ENCODE measurements around the gene IGFBP1.

The IGFBP1 gene

DNA sequence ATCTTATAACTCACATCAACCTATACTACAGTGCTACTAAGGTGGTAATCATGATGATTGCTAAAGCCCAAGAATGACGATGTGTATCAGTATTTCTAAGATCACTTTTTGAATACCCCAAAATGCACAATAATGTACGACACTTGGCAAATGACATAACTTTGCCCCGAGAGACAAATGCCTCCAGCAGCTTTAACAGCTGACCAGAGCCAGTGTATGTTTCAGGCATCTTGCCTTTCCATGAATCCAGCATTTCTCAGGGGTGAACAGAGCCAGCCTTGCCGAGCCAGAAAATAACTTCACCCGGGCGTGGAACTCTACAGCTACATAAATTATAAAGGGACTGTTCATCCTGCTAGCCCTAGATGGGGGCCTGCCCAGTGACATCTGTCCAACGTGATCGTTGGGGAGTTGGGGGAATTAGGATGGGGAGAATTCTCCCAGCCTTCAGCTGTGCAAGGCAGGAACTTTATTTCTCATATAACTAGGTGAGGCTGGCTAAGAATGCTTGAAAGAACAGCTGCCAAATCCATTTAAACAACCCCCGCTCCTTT, 31.0 kb downstream of the IGFBP1 start:
- peaks cover 41 to 42% of the 10 kb centered on the region in 2 donors for H3K27me3 ChIP-seq (ENCODE audit: control insufficient read depth in 1 of 2, insufficient read depth in 2 of 2, low read length in 2 of 2)

DNA sequence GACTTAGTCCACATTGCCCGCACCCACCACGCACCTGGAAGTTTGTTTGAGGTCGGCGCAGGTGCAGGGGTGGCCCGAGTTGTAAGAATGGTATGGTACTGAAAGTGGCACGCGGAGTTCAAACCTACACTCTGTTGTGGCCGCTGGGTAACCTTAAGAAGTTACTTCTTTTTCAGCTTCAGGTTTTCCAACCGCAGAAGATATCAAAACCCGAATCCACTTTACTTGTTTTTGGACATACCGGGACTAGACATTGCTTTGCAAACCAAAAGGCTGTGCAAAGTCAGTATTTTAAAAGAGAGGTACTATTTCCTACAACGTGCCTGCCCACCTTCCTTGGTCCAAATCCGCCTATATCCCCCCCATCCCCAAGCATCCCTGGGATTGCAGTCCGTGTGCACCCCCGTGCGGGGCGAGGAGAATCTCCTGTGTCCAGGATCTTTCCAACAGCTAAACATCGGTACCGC, 31.7 kb downstream of the IGFBP1 start:
- H3K4me1 ChIP-seq (ENCODE audit: control insufficient read depth in 1 of 2, insufficient read depth in 2 of 2, low read length in 2 of 2), result peaks cover 13 to 26% of the 10 kb centered on the region in 2 donors
- peaks cover 42 to 45% of the 10 kb centered on the region in 2 donors for H3K27me3 ChIP-seq (ENCODE audit: control insufficient read depth in 1 of 2, insufficient read depth in 2 of 2, low read length in 2 of 2)
- H3K27ac ChIP-seq (ENCODE audit: low read depth, low read length), result no peak overlapping the region
- peak overlapping the region; percentile 59 to 61 for H3K4me3 ChIP-seq (ENCODE audit: low read depth in 1 of 2, low read length in 2 of 2)
- H3K9me3 ChIP-seq (ENCODE audit: control insufficient read depth in 1 of 2, low read length in 2 of 2), result no peaks in the 10 kb centered on the region
- H3K36me3 ChIP-seq (ENCODE audit: control insufficient read depth in 1 of 2, insufficient read depth in 2 of 2, low read length in 2 of 2), result peaks cover 0 to 5% of the 10 kb centered on the region in 2 donors
- peak overlapping the region in 1 of 2 donors; percentile 11 for H3K9ac ChIP-seq (ENCODE audit: low read depth in 1 of 2, low read length in 2 of 2)

More for the DNA sequence above, 31.0 kb downstream of the IGFBP1 start:
- no peaks in the 10 kb centered on the region for H3K9me3 ChIP-seq (ENCODE audit: control insufficient read depth in 1 of 2, low read length in 2 of 2)
- peaks cover 0 to 9% of the 10 kb centered on the region in 2 donors for H3K36me3 ChIP-seq (ENCODE audit: control insufficient read depth in 1 of 2, insufficient read depth in 2 of 2, low read length in 2 of 2)
- peaks cover 13 to 26% of the 10 kb centered on the region in 2 donors for H3K4me1 ChIP-seq (ENCODE audit: control insufficient read depth in 1 of 2, insufficient read depth in 2 of 2, low read length in 2 of 2)
- peak overlapping the region; percentile 59 to 61 for H3K4me3 ChIP-seq (ENCODE audit: low read depth in 1 of 2, low read length in 2 of 2)
- H3K27ac ChIP-seq (ENCODE audit: low read depth, low read length), result no peak overlapping the region
- peak overlapping the region in 1 of 2 donors; percentile 11 for H3K9ac ChIP-seq (ENCODE audit: low read depth in 1 of 2, low read length in 2 of 2)

DNA sequence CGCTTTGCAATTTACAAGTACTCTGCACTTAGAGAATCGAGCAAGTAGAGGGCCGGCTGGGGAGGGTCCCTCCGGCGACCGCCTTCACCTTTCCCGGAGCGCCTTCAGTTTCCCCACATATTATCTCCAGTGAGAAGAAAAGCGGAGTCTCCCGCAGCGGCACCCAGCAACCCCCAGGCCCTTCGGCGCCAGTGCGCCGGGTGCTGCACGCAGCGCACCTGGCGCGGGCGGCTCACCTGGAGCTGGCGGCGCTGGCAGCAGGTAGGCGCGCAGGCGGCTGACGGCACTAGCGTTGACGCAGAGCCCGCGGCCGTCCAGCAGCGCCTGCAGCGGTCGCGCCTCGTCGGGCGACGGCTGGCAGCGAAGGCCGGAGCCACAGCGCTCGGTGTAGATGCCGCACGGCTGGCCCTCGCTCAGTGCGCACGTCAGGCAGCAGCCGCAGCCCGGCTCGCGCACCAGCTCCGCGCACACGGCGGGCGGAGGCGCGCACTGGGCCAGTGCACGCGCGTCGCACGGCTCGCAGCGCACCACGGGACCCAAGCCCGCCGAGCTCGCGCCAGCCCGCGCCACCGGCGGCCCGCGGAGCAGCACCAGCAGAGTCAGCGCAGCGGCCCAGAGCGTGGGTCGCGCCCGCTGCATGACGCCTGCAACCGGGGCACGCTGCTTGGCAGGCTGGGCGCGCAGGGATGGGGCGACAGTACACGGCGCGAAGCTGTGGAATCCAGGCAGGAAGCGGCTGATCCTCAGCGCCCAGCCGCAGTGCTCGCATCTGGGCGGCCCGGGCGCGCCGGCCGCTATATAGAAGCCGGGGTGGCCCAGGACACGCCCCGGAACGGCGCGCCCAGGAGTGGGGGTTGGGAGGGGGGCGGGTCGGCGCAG, 32.5 kb downstream of the IGFBP1 start, which contains the start of gene IGFBP3:
Gene IGFBP3, minus strand, starts transcription at position 771 of the 879 bp plus-strand sequence. Its CDS starts 132 bp downstream, at position 639.
- Histone ChIP-seq H3K36me3 (ENCODE audit: control insufficient read depth in 1 of 2, insufficient read depth in 2 of 2, low read length in 2 of 2) (no peaks in the 10 kb centered on the region), H3K9ac (ENCODE audit: low read depth in 1 of 2, low read length in 2 of 2) (no peak within 1 kb of the TSS), H3K27me3 (ENCODE audit: control insufficient read depth in 1 of 2, insufficient read depth in 2 of 2, low read length in 2 of 2) (peaks cover 42 to 45% of the 10 kb centered on the region in 2 donors), H3K4me3 (ENCODE audit: low read depth in 1 of 2, low read length in 2 of 2) (peak within 1 kb of the TSS; percentile 59 to 61), H3K9me3 (ENCODE audit: control insufficient read depth in 1 of 2, low read length in 2 of 2) (no peaks in the 10 kb centered on the region), H3K27ac (ENCODE audit: low read depth, low read length) (no peak within 1 kb of the TSS), H3K4me1 (ENCODE audit: control insufficient read depth in 1 of 2, insufficient read depth in 2 of 2, low read length in 2 of 2) (peaks cover 13 to 26% of the 10 kb centered on the region in 2 donors)

DNA sequence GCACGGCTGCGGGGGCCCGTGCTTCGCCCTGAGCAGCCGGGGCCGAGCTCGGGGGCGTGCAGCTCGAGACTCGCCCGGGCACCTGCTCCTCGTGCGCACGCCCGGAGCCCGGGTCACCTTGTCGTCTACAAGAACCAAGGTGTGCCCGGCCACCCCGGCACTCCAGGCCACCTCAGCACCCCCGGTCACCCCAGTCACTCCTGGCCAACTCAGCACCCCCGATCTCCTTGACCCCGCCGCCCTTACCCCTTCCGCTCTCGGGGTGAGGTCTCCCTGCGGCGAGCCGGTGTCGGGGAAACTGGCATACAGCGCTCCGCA, 33.1 kb downstream of the IGFBP1 start:
- Histone ChIP-seq H3K4me3 (ENCODE audit: low read depth in 1 of 2, low read length in 2 of 2) (peak overlapping the region; percentile 49 to 61), H3K36me3 (ENCODE audit: control insufficient read depth in 1 of 2, insufficient read depth in 2 of 2, low read length in 2 of 2) (no peaks in the 10 kb centered on the region), H3K9ac (ENCODE audit: low read depth in 1 of 2, low read length in 2 of 2) (no peak overlapping the region), H3K27ac (ENCODE audit: low read depth, low read length) (no peak overlapping the region), H3K9me3 (ENCODE audit: control insufficient read depth in 1 of 2, low read length in 2 of 2) (no peaks in the 10 kb centered on the region), H3K27me3 (ENCODE audit: control insufficient read depth in 1 of 2, insufficient read depth in 2 of 2, low read length in 2 of 2) (peaks cover 42 to 45% of the 10 kb centered on the region in 2 donors), H3K4me1 (ENCODE audit: control insufficient read depth in 1 of 2, insufficient read depth in 2 of 2, low read length in 2 of 2) (peaks cover 13 to 26% of the 10 kb centered on the region in 2 donors)

DNA sequence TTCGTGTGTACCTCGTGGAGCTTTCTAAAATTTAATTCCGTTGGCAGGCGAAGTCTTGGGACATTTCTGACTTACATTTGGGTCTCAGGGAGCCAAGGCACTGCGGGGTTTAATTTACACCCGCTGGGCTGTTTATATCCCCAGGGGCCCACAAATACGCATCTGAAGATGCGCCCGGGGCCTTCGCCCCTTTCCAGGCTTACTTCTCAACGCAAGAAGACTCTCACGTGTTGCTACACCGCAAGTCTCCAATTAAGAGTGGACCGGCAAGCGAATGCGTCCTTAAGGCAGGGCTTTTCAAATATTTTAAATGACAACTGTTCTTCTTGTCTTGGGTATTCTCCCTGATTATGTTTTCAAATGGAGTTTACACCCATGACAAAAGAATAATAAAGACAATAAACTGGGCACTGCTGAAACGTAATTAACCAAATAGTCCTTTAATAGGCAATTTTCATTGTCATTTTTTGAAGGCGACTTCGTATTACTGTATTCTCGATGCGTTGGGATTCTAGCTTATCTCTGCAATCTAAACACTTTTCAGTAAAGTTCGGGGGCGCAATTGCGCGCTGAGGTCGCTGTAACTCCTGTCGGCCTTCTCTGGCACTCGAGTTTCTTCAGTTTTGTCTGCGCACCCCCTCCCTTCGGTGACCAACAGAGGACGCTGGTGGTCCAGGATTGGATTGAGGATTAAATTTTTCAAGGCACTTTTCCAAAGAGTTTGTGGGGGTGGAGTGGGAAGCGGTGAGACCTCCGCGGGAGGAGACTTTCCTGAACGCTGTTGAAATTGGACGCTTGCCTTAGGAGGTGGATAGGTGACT, 33.6 kb downstream of the IGFBP1 start:
- Histone ChIP-seq H3K27me3 (ENCODE audit: control insufficient read depth in 1 of 2, insufficient read depth in 2 of 2, low read length in 2 of 2) (peaks cover 42 to 45% of the 10 kb centered on the region in 2 donors), H3K9ac (ENCODE audit: low read depth in 1 of 2, low read length in 2 of 2) (no peak overlapping the region), H3K36me3 (ENCODE audit: control insufficient read depth in 1 of 2, insufficient read depth in 2 of 2, low read length in 2 of 2) (no peaks in the 10 kb centered on the region), H3K4me3 (ENCODE audit: low read depth in 1 of 2, low read length in 2 of 2) (peak overlapping the region; percentile 49 to 61), H3K4me1 (ENCODE audit: control insufficient read depth in 1 of 2, insufficient read depth in 2 of 2, low read length in 2 of 2) (peaks cover 13 to 26% of the 10 kb centered on the region in 2 donors), H3K9me3 (ENCODE audit: control insufficient read depth in 1 of 2, low read length in 2 of 2) (no peaks in the 10 kb centered on the region), H3K27ac (ENCODE audit: low read depth, low read length) (no peak overlapping the region)

DNA sequence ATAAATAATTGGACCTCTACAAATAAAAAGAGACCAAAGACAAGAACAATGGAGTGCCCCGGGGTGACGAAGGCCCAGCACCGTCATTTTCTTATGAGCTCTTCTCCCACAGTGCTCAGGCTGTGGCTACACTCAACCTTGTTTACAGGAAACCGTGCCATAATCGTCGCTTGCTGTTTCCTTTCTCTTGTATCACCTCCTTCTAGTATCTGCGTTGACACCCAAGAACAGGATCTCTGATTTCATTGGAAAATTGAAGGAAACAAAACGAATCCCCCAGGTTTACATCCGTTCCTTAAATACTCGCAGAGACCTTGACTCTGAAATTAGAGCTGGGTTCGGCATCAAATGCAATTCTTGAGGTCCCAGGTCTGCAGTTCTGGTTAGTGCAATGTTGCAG, 34.5 kb downstream of the IGFBP1 start:
- Histone ChIP-seq H3K27ac (ENCODE audit: low read depth, low read length) (no peak overlapping the region), H3K36me3 (ENCODE audit: control insufficient read depth in 1 of 2, insufficient read depth in 2 of 2, low read length in 2 of 2) (no peaks in the 10 kb centered on the region), H3K4me1 (ENCODE audit: control insufficient read depth in 1 of 2, insufficient read depth in 2 of 2, low read length in 2 of 2) (peaks cover 11 to 26% of the 10 kb centered on the region in 2 donors), H3K9me3 (ENCODE audit: control insufficient read depth in 1 of 2, low read length in 2 of 2) (no peaks in the 10 kb centered on the region), H3K9ac (ENCODE audit: low read depth in 1 of 2, low read length in 2 of 2) (peak overlapping the region in 1 of 2 donors; percentile 3), H3K27me3 (ENCODE audit: control insufficient read depth in 1 of 2, insufficient read depth in 2 of 2, low read length in 2 of 2) (peaks cover 42 to 45% of the 10 kb centered on the region in 2 donors), H3K4me3 (ENCODE audit: low read depth in 1 of 2, low read length in 2 of 2) (peak overlapping the region; percentile 43 to 45)

DNA sequence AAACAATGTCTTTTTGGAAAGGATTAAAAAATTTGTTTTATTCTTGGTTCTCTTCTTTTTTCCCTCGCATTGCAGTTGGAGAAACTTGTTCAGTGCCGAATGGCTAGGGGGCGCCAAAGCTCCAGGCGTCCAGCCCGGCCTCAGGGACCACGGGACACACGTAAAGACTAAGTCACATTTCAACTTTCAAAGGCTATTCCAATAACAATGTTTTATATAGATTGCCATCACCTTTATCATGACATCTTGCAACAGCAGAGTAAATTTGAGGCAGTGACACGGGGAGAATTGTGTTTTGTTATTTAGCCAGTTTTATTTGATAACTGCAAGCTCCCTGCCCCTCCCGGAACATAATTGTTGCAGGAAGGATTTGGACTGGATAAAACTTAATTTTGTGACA, 35.0 kb downstream of the IGFBP1 start:
- Histone ChIP-seq H3K9ac (ENCODE audit: low read depth in 1 of 2, low read length in 2 of 2) (no peak overlapping the region), H3K27ac (ENCODE audit: low read depth, low read length) (no peak overlapping the region), H3K4me1 (ENCODE audit: control insufficient read depth in 1 of 2, insufficient read depth in 2 of 2, low read length in 2 of 2) (peaks cover 6 to 26% of the 10 kb centered on the region in 2 donors), H3K4me3 (ENCODE audit: low read depth in 1 of 2, low read length in 2 of 2) (peak overlapping the region; percentile 43 to 45), H3K27me3 (ENCODE audit: control insufficient read depth in 1 of 2, insufficient read depth in 2 of 2, low read length in 2 of 2) (peaks cover 38 to 45% of the 10 kb centered on the region in 2 donors), H3K36me3 (ENCODE audit: control insufficient read depth in 1 of 2, insufficient read depth in 2 of 2, low read length in 2 of 2) (no peaks in the 10 kb centered on the region), H3K9me3 (ENCODE audit: control insufficient read depth in 1 of 2, low read length in 2 of 2) (no peaks in the 10 kb centered on the region)

DNA sequence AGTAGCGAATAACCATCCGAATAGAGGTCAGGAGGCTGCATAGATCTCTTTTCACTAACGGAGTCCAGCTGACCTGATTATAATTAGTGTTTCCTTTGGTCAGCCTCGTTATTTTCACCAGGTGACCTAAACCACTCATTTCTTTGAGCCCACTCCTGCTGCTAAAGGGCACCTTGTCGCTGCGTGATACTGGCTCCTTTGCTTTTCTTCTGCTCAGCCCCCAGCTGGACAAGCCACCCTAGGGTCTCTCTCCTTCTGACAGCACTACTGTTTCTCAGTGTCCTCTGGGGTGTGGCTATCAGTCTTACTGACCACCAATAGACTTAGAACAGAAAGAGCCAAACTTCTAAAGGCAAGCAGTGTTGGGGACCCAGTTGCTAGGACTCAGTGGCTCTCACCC, 35.5 kb downstream of the IGFBP1 start:
- H3K27me3 ChIP-seq (ENCODE audit: control insufficient read depth in 1 of 2, insufficient read depth in 2 of 2, low read length in 2 of 2), result peaks cover 34 to 45% of the 10 kb centered on the region in 2 donors
- H3K4me1 ChIP-seq (ENCODE audit: control insufficient read depth in 1 of 2, insufficient read depth in 2 of 2, low read length in 2 of 2), result peaks cover 5 to 26% of the 10 kb centered on the region in 2 donors
- no peaks in the 10 kb centered on the region for H3K9me3 ChIP-seq (ENCODE audit: control insufficient read depth in 1 of 2, low read length in 2 of 2)

DNA sequence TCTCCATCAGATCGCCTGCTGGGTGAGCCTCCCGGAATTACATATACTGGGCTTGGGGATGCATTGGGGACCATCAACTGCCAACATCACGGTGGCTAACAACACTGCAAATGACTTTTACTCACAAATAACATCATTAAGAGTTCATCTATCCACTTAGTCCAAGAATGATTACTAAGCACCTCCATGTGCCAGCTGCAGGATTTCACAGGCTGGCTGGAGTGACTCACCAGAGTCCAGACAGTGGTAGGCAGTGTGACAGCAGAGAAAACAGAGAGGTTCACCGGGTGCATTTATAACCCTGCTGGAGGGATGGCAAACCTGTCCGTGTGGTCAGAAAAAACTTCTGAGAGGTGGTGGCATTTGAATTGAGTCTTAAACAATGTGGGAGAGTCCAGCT, 36.0 kb downstream of the IGFBP1 start:
- no peak overlapping the region for H3K9ac ChIP-seq (ENCODE audit: low read depth in 1 of 2, low read length in 2 of 2)
- H3K36me3 ChIP-seq (ENCODE audit: control insufficient read depth in 1 of 2, insufficient read depth in 2 of 2, low read length in 2 of 2), result no peaks in the 10 kb centered on the region
- H3K27ac ChIP-seq (ENCODE audit: low read depth, low read length), result no peak overlapping the region
- no peaks in the 10 kb centered on the region for H3K9me3 ChIP-seq (ENCODE audit: control insufficient read depth in 1 of 2, low read length in 2 of 2)
- peaks cover 5 to 26% of the 10 kb centered on the region in 2 donors for H3K4me1 ChIP-seq (ENCODE audit: control insufficient read depth in 1 of 2, insufficient read depth in 2 of 2, low read length in 2 of 2)
- peaks cover 31 to 41% of the 10 kb centered on the region in 2 donors for H3K27me3 ChIP-seq (ENCODE audit: control insufficient read depth in 1 of 2, insufficient read depth in 2 of 2, low read length in 2 of 2)
- H3K4me3 ChIP-seq (ENCODE audit: low read depth in 1 of 2, low read length in 2 of 2), result no peak overlapping the region

More for the DNA sequence above, 35.5 kb downstream of the IGFBP1 start:
- no peak overlapping the region for H3K27ac ChIP-seq (ENCODE audit: low read depth, low read length)
- no peak overlapping the region for H3K9ac ChIP-seq (ENCODE audit: low read depth in 1 of 2, low read length in 2 of 2)
- no peaks in the 10 kb centered on the region for H3K36me3 ChIP-seq (ENCODE audit: control insufficient read depth in 1 of 2, insufficient read depth in 2 of 2, low read length in 2 of 2)
- no peak overlapping the region for H3K4me3 ChIP-seq (ENCODE audit: low read depth in 1 of 2, low read length in 2 of 2)
